Epidermal melanocyte (primary cell): ENCODE measurements around the gene IL2RA.
"Not testable (repeated sequence)": the region's sequence is repeated elsewhere in the genome, so short reads cannot be mapped to it uniquely, and the experiment has no call there.

ENCODE experiments used
- DNase-seq: peaks from one replicate; pipeline ENCODE4 v3.0.0; 2011; ENCODE audit warnings: low spot score; ENCODE audit not compliant: insufficient read length

Gene IL2RA

GRCh38 chr10:6062101-6062771, at the start of gene IL2RA:
IL2RA (minus strand) TSS chr10:6062367; CDS start chr10:6062151, 216 bp downstream.
- no peak for DNase-seq

- DNase-seq: no peak
These were observed 48.0 kb upstream of the IL2RA start for GRCh38 chr10:6110136-6110535.

GRCh38 chr10:6109444-6109775, 47.2 kb upstream of the IL2RA start:
- DNase-seq: no peak

GRCh38 chr10:6108631-6109443, 46.7 kb upstream of the IL2RA start:
- DNase-seq: no peak

GRCh38 chr10:6108072-6108471, 45.9 kb upstream of the IL2RA start:
- no peak for DNase-seq

GRCh38 chr10:6107616-6108015, 45.4 kb upstream of the IL2RA start:
- not testable (repeated sequence) for DNase-seq

- no peak for DNase-seq
These were observed 41.4 kb upstream of the IL2RA start for GRCh38 chr10:6103591-6103990.

- DNase-seq: no peak
These were observed 40.0 kb upstream of the IL2RA start for GRCh38 chr10:6102128-6102527.

- no peak for DNase-seq
These were observed 39.0 kb upstream of the IL2RA start for GRCh38 chr10:6101181-6101580.

GRCh38 chr10:6100370-6100769, 38.2 kb upstream of the IL2RA start:
- no peak for DNase-seq

- DNase-seq: no peak
These were observed 36.0 kb upstream of the IL2RA start for GRCh38 chr10:6098156-6098555.

- no peak for DNase-seq
These were observed 34.9 kb upstream of the IL2RA start for GRCh38 chr10:6097063-6097462.

GRCh38 chr10:6095810-6096570, 33.8 kb upstream of the IL2RA start:
- DNase-seq: no peak

GRCh38 chr10:6092731-6093130, 30.6 kb upstream of the IL2RA start:
- DNase-seq: no peak

- DNase-seq: no peak
These were observed 29.5 kb upstream of the IL2RA start for GRCh38 chr10:6091630-6092029.

GRCh38 chr10:6089334-6090219, 27.4 kb upstream of the IL2RA start:
- no peak for DNase-seq

- DNase-seq: peak; percentile 48
These were observed 26.7 kb upstream of the IL2RA start, which contains the start of gene RBM17 for GRCh38 chr10:6088721-6089333. RBM17 (plus strand) TSS chr10:6089034; CDS start chr10:6097066, 8,032 bp downstream.

GRCh38 chr10:6086375-6087233, 24.4 kb upstream of the IL2RA start:
- peak; percentile 47 for DNase-seq
